ENCODE results near the gene CCL14.

DNA sequence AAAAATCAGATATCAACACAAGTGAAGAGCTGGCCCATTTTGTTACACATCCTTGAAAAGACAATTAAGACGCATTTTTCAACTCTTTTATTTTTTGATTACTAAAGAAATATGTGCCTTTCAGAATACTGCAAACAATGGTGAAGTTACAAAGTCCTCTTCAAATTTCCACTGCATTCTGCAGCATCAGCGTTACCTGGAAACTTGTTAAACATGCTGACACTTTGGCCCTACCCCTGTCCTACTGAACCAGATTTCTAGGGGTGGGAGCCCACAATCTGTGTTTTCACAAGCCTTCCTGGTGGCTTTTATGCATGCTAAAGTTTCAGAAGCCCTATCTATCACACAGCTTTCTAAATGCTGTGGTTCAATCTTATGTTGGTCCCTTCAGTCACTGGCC, 4.5 kb upstream of the CCL14 start:
- TF ChIP-seq, protein P1, sequence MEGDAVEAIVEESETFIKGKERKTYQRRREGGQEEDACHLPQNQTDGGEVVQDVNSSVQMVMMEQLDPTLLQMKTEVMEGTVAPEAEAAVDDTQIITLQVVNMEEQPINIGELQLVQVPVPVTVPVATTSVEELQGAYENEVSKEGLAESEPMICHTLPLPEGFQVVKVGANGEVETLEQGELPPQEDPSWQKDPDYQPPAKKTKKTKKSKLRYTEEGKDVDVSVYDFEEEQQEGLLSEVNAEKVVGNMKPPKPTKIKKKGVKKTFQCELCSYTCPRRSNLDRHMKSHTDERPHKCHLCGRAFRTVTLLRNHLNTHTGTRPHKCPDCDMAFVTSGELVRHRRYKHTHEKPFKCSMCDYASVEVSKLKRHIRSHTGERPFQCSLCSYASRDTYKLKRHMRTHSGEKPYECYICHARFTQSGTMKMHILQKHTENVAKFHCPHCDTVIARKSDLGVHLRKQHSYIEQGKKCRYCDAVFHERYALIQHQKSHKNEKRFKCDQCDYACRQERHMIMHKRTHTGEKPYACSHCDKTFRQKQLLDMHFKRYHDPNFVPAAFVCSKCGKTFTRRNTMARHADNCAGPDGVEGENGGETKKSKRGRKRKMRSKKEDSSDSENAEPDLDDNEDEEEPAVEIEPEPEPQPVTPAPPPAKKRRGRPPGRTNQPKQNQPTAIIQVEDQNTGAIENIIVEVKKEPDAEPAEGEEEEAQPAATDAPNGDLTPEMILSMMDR (IDR thresholded peaks at IDR 0.05): no peak
- TF ChIP-seq POLR2A (IDR thresholded peaks at IDR 0.05): no peak
